HUES48 (cell line): ENCODE results near the gene DUT.

Experiments used
- H3K27ac ChIP-seq: one replicate; pipeline ENCODE4 v1.7.0; 2013; ENCODE audit warnings: low read depth, low read length, inconsistent platforms
- H3K27me3 ChIP-seq: 2 replicates; pipeline ENCODE4 v1.6.1; 2013; ENCODE audit warnings: mild to moderate bottlenecking, low read length; ENCODE audit not compliant: control insufficient read depth, insufficient read depth
- H3K36me3 ChIP-seq: 2 replicates; pipeline ENCODE4 v1.6.1; 2013; ENCODE audit warnings: low read length; ENCODE audit not compliant: control insufficient read depth, insufficient read depth
- H3K4me1 ChIP-seq: 2 replicates; pipeline ENCODE4 v1.6.1; 2013; ENCODE audit warnings: mild to moderate bottlenecking, low read length; ENCODE audit not compliant: control insufficient read depth, insufficient read depth
- H3K4me3 ChIP-seq: 2 replicates; pipeline ENCODE4 v1.5.1; 2013; ENCODE audit warnings: mild to moderate bottlenecking, low read depth, low read length
- H3K9ac ChIP-seq: 2 replicates; pipeline ENCODE4 v1.6.1; 2013; ENCODE audit warnings: mild to moderate bottlenecking, low read depth, low read length, moderate library complexity
- H3K9me3 ChIP-seq: 2 replicates; pipeline ENCODE4 v1.6.1; 2013; ENCODE audit warnings: low read length; ENCODE audit not compliant: control insufficient read depth, insufficient read depth

DUT gene

GRCh38 chr15:48389691-48390143, 58.5 kb downstream of the DUT start:
- H3K9me3 ChIP-seq = no peaks in the 10 kb centered on the region
- H3K4me1 ChIP-seq = peaks cover 4% of the 10 kb centered on the region; the same call in 1 of the 2 replicates
- H3K9ac ChIP-seq = no peak overlapping the region
- no peak overlapping the region for H3K27ac ChIP-seq
- no peak overlapping the region for H3K4me3 ChIP-seq
- H3K27me3 ChIP-seq = no peaks in the 10 kb centered on the region
- no peaks in the 10 kb centered on the region for H3K36me3 ChIP-seq

- Histone ChIP-seq H3K4me3 (no peak overlapping the region), H3K4me1 (peaks cover 4% of the 10 kb centered on the region; the same call in 1 of the 2 replicates), H3K36me3 (no peaks in the 10 kb centered on the region), H3K27ac (no peak overlapping the region), H3K9ac (no peak overlapping the region), H3K9me3 (no peaks in the 10 kb centered on the region), H3K27me3 (no peaks in the 10 kb centered on the region)
Measured at GRCh38 chr15:48391950-48392349, 60.7 kb downstream of the DUT start.

GRCh38 chr15:48392356-48392755, 61.1 kb downstream of the DUT start:
- H3K9me3 ChIP-seq = no peaks in the 10 kb centered on the region
- H3K27ac ChIP-seq = no peak overlapping the region
- no peak overlapping the region for H3K4me3 ChIP-seq
- H3K27me3 ChIP-seq = no peaks in the 10 kb centered on the region
- peaks cover 4% of the 10 kb centered on the region; the same call in 1 of the 2 replicates for H3K4me1 ChIP-seq
- no peaks in the 10 kb centered on the region for H3K36me3 ChIP-seq
- H3K9ac ChIP-seq = no peak overlapping the region
